Heart left ventricle (tissue), 13 donors: ENCODE results near the gene LRRN3.

Experiments used
- POLR2A ChIP-seq, 2 donors: fragments of 450-650 bp; IDR thresholded peaks; one replicate each; pipeline ENCODE4 v1.6.1; 2017; ENCODE audit warnings: antibody characterized with exemption in 2 of 2, mild to moderate bottlenecking in 2 of 2, moderate library complexity in 2 of 2
- TF ChIP-seq, protein P1 (sequence below), 12 donors: fragments of 200-600 bp; sonication (generic) in 4 of 12; IDR thresholded peaks; one replicate each; pipeline versions ENCODE4 v1.5.0 to v1.8.0; 2018 to 2022; ENCODE audit warnings: antibody characterized with exemption in 12 of 12, mild to moderate bottlenecking in 5 of 12
- donor health status: ischemic (EF 13 %, LVEDD 7.1; RV severe dilation, severe dysfunction).
- donor health status: DM: no; HTN: yes; CAD: no.
- donor health status: DM: no; HTN: no; CAD: no.
- donor health status: ischemic (EF 25% LVEDD 6.9; RV normal size, moderate dysfunction).
- donor health status: ischemic (EF 25% LVEDD 5.7; RV mildly dilated, moderate dysfunction).
- donor health status: ischemic (EF 35%, LVEDD 5.7; RV mildly dilated, moderate dysfunction).
- donor health status: nonischemic (EF 11% LVEDD 7.7; RV severe dilation, severe dysfunction).
- donor health status: DM: yes; HTN: yes; CAD: no.
- donor health status: PGD.
- donor health status: ischemic (EF 29% LVEDD 5.4; RV normal size, mild dysfunction).
- donor health status: nonischemic (EF 23%, LVEDD 6.1; RV moderate dilation, normal function).

DNA sequence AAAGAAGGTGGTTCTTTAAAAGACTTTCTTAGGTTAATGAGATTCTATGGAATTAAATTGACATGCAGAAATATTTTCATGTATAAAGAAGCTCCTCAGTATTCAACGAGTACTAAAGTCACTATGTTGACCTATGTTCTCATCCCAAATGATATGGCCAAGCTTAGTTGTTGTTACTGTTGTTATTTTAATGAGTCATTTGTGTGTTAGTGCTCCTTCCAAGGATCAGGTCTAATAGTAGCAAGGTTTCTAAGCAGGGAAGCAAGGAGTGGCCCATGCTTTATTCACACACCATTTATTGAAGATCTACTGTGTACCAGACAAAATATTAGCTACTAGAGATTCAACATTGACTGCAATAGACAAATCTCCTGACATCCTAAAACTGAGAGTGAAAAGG, 41.9 kb downstream of the LRRN3 start:
- TF ChIP-seq, protein P1, sequence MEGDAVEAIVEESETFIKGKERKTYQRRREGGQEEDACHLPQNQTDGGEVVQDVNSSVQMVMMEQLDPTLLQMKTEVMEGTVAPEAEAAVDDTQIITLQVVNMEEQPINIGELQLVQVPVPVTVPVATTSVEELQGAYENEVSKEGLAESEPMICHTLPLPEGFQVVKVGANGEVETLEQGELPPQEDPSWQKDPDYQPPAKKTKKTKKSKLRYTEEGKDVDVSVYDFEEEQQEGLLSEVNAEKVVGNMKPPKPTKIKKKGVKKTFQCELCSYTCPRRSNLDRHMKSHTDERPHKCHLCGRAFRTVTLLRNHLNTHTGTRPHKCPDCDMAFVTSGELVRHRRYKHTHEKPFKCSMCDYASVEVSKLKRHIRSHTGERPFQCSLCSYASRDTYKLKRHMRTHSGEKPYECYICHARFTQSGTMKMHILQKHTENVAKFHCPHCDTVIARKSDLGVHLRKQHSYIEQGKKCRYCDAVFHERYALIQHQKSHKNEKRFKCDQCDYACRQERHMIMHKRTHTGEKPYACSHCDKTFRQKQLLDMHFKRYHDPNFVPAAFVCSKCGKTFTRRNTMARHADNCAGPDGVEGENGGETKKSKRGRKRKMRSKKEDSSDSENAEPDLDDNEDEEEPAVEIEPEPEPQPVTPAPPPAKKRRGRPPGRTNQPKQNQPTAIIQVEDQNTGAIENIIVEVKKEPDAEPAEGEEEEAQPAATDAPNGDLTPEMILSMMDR (IDR thresholded peaks at IDR 0.05): no peak
- TF ChIP-seq POLR2A (IDR thresholded peaks at IDR 0.05): no peak
